ENCODE measurements around the gene MAST4.

MAST4 gene

DNA sequence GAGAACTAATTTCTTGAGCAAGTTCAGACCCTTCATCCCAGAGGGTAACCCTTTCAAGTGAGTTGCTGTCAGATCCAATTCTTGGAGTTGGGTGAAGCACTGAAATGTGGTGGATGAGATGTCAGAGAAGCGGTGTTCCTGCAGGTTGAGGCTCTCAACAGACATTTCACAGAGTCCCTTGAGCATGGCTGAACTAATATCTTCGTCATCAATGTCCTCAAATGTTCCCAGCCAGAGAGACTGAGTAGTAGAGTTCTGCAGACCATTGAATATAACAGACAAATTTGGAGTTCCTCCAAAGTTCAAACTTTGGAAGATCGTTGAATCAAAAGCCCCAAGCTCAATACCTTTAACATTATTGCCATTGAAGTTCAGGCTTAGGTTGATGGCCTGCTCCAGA lies 587.7 kb downstream of the MAST4 start:
- TF ChIP-seq, protein P1, sequence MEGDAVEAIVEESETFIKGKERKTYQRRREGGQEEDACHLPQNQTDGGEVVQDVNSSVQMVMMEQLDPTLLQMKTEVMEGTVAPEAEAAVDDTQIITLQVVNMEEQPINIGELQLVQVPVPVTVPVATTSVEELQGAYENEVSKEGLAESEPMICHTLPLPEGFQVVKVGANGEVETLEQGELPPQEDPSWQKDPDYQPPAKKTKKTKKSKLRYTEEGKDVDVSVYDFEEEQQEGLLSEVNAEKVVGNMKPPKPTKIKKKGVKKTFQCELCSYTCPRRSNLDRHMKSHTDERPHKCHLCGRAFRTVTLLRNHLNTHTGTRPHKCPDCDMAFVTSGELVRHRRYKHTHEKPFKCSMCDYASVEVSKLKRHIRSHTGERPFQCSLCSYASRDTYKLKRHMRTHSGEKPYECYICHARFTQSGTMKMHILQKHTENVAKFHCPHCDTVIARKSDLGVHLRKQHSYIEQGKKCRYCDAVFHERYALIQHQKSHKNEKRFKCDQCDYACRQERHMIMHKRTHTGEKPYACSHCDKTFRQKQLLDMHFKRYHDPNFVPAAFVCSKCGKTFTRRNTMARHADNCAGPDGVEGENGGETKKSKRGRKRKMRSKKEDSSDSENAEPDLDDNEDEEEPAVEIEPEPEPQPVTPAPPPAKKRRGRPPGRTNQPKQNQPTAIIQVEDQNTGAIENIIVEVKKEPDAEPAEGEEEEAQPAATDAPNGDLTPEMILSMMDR (conservative IDR thresholded peaks at IDR 0.05; ENCODE audit: low read length), result no peak
- DNase-seq (ENCODE audit: low read depth), result no peak
- H3K4me3 ChIP-seq (ENCODE audit: low read length), result no peak overlapping the region

DNA sequence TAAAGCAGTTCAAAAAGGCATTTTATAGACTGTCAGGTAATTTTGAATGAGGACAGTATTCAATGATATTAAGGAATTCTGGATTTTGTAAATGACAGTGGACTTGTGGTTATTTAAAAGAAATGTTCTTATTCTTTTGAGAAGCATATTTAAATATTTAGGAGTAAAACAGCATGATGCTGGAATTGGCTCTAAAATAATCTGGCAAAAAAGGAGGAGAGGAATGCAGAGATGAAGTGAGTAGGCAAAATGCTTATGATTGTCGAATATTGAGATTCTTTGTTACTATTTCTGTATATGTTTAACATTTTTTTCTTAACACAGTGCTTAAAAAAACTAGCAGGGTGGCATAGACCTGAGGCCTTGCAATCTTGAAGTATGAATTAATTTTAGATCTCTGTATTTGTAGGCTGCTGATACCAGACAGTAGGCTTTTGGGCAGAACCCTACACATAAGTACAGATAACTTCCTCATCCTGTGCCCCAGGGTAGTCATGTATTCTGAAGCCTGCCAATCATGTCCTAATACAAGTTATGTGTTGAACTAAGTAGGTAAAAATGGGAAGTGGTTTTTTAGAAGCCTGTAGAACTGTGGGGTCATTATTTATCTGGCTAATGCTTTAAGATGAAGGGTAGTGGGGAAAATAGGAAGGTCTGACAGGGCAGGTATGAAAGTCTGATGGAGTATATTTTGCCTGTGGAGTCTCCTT lies 591.0 kb downstream of the MAST4 start:
- TF ChIP-seq, protein P1 (conservative IDR thresholded peaks at IDR 0.05; ENCODE audit: low read length), result no peak
- no peak for DNase-seq (ENCODE audit: low read depth)
- no peak overlapping the region for H3K4me3 ChIP-seq (ENCODE audit: low read length)

DNA sequence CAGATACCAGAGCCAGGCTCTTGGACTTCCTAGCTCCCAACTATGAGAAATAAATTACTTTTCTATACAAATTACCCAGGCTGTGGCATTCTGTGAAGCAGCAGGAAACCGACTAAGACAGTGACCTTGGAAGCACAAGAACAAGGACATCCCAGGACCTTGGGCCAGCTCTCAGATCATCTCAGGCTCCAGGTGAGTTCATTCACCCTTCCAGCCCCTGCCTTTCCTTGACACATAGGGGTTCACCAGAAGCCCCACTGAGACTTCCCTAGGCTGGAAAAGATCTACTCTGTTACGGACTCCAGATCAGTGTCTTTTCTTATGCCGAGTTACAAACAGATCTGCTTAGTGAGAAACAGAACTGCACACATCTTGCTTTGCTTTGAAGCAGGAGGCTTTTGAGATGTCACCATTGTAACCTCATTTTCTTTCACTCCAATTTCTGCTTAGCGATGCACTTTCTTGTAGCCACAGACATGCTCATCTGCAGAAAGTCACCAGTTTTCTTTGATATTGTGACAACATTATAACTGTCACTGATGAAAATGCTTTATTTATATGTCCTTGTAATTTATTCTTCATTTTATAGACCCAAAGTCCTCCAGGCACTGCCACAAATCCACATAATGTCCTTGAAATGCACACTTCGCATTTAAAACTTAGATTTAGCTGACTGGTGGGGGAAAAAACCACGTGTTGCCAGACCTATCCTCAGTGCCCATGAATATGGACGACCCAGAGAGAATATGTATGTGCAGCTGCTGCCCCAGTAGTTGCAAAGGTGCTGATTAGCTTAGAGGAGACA lies 592.3 kb downstream of the MAST4 start:
- DNase-seq (ENCODE audit: low read depth), result no peak
- TF ChIP-seq, protein P1 (conservative IDR thresholded peaks at IDR 0.05; ENCODE audit: low read length), result no peak
- no peak overlapping the region for H3K4me3 ChIP-seq (ENCODE audit: low read length)

DNA sequence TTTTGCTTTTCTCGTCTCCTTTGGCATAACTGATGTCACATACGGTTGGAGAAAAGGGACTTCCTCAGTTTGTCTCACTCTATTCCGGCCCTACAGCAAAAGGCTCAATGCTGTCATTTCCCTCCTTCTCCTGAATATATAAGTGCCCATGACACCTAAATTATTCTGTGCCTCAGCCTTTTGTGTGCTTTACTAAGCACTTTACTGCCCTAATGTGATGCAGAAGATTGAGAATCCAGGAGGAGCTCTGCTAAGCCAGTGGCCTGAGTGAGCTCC lies 592.8 kb downstream of the MAST4 start:
- no peak overlapping the region for H3K4me3 ChIP-seq (ENCODE audit: low read length)
- TF ChIP-seq, protein P1 (conservative IDR thresholded peaks at IDR 0.05; ENCODE audit: low read length), result no peak
- no peak for DNase-seq (ENCODE audit: low read depth)

DNA sequence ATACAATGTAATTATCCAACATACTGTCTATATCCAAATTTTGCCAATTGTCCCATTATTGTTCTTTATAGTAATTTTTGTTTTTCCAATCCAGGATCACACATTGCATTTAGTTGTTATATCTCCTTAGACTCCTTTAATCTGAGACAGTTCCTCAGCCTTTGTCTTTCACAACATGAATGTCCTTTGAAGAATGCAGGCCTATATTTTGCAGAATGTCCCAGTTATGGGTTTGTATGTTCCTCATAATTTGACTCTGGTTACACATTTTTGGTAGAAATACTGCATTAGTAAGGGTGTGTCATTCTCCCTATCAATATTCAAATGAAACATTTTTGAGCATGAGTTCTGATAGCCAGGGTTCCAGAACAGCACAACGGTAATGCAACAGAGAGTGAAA lies 593.7 kb downstream of the MAST4 start:
- TF ChIP-seq, protein P1 (conservative IDR thresholded peaks at IDR 0.05; ENCODE audit: low read length), result no peak
- no peak for DNase-seq (ENCODE audit: low read depth)
- H3K4me3 ChIP-seq (ENCODE audit: low read length), result no peak overlapping the region

DNA sequence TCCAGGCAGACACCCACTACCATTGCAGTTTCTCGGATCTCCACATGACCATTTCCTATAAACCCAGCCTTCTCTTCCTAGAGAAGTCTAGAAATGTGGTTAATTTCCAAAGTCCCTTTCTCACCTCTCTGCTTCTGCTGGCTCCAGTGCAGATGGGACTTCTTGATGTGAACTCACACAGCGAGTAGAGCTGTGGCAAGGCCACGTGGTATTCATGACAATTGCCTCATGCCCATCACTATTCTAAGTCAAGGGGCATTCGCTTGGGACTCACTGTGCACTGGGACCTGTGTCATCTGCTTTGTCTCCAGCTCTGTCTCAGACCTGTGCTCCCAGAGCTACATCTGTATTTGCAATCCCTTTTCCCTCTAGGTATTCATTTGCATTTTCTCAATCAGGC lies 594.2 kb downstream of the MAST4 start:
- DNase-seq (ENCODE audit: low read depth), result no peak
- H3K4me3 ChIP-seq (ENCODE audit: low read length), result no peak overlapping the region
- TF ChIP-seq, protein P1 (conservative IDR thresholded peaks at IDR 0.05; ENCODE audit: low read length), result no peak

DNA sequence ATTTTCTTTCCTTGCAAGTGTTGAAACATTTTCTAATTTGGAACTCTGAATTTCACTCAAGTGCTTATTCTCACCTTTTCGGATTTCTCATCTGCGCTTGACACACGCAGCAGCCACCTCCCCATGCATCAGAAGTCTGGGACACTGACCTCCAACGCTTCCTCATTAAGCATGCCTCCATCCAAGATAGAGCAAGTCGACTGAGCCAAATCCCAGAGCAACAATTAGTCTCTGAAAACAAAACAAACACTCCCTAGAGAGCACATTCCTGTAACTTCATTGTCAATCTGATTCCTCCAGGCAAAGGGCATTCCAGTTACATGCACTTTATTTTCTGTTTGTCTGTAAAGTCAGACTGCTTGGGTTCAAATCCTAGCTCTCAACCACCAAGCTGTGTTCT lies 594.7 kb downstream of the MAST4 start:
- DNase-seq (ENCODE audit: low read depth), result no peak
- TF ChIP-seq, protein P1 (conservative IDR thresholded peaks at IDR 0.05; ENCODE audit: low read length), result no peak
- no peak overlapping the region for H3K4me3 ChIP-seq (ENCODE audit: low read length)
